CD4-positive, alpha-beta T cell treated with Interleukin-2 at 100 ng/mL for 4 hours (primary cell): ENCODE measurements around the gene LRRC55.
"Not testable (repeated sequence)": the region's sequence is repeated elsewhere in the genome, so short reads cannot be mapped to it uniquely, and the experiment has no call there.

Source experiments
- DNase-seq: peaks from one replicate; pipeline ENCODE4 v3.0.0-alpha.2; 2020; ENCODE audit warnings: low spot score

LRRC55 gene

GRCh38 chr11:57161351-57161750 lies 20.4 kb upstream of the LRRC55 start:
- DNase-seq, result no peak

- no peak for DNase-seq
Observed at GRCh38 chr11:57162179-57162898, 19.4 kb upstream of the LRRC55 start.

- DNase-seq, result no peak
Observed at GRCh38 chr11:57163160-57163868, 18.4 kb upstream of the LRRC55 start.

GRCh38 chr11:57164317-57164716 lies 17.4 kb upstream of the LRRC55 start:
- DNase-seq, result no peak

GRCh38 chr11:57167125-57167846 lies 14.5 kb upstream of the LRRC55 start:
- DNase-seq, result no peak

- not testable (repeated sequence) for DNase-seq
Observed at GRCh38 chr11:57169732-57170313, 11.9 kb upstream of the LRRC55 start.

- no peak for DNase-seq
Observed at GRCh38 chr11:57172031-57172430, 9.7 kb upstream of the LRRC55 start.

GRCh38 chr11:57174656-57175055 lies 7.1 kb upstream of the LRRC55 start:
- DNase-seq, result no peak

GRCh38 chr11:57175478-57175877 lies 6.3 kb upstream of the LRRC55 start:
- DNase-seq, result no peak

- no peak for DNase-seq
Observed at GRCh38 chr11:57178334-57178733, 3.4 kb upstream of the LRRC55 start.

- no peak for DNase-seq
Observed at GRCh38 chr11:57179681-57180080, 2.1 kb upstream of the LRRC55 start.

- DNase-seq, result no peak
Observed at GRCh38 chr11:57180081-57180561, 1.6 kb upstream of the LRRC55 start.

GRCh38 chr11:57180964-57181363 lies 789 bp upstream of the LRRC55 start:
- DNase-seq, result no peak

GRCh38 chr11:57182896-57183295 lies 1.1 kb downstream of the LRRC55 start:
- no peak for DNase-seq

GRCh38 chr11:57190548-57190947 lies 8.8 kb downstream of the LRRC55 start:
- DNase-seq, result no peak

- DNase-seq, result no peak
Observed at GRCh38 chr11:57191311-57192219, 9.8 kb downstream of the LRRC55 start.

GRCh38 chr11:57192316-57192715 lies 10.6 kb downstream of the LRRC55 start:
- no peak for DNase-seq

GRCh38 chr11:57196596-57196995 lies 14.8 kb downstream of the LRRC55 start:
- no peak for DNase-seq

- no peak for DNase-seq
Observed at GRCh38 chr11:57197762-57198161, 16.0 kb downstream of the LRRC55 start.

- no peak for DNase-seq
Observed at GRCh38 chr11:57199330-57199729, 17.6 kb downstream of the LRRC55 start.

GRCh38 chr11:57200917-57201316 lies 19.2 kb downstream of the LRRC55 start:
- DNase-seq, result no peak
